HPDE6-E6E7 (cell line): ENCODE data around the gene CLEC19A.
"Not testable (repeated sequence)": the region's sequence is repeated elsewhere in the genome, so short reads cannot be mapped to it uniquely, and the experiment has no call there.

Source experiments
- DNase-seq: peaks from one replicate; pipeline ENCODE4 v3.0.0; 2011; ENCODE audit warnings: missing footprints; ENCODE audit errors: extremely low spot score

The CLEC19A gene

DNA sequence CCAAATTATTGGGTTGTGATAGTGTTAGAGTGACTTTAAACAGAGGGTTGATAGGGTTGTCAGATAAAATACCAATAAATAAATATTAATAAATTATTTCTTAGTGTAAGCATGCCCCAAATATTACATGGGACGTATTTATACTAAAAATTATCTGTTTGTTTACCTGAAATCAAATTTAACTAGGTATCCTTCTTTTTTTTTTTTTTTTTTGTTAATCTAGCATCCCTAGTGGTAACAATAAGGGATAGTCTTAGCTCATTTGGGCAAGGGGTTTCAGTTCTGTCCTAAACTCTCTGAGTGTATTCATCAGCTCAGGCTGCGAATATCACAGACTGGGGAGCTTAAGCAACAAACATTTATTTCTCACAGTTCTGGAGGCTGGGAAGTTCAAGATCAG is 1.3 kb downstream of the CLEC19A start:
- no peak for DNase-seq

DNA sequence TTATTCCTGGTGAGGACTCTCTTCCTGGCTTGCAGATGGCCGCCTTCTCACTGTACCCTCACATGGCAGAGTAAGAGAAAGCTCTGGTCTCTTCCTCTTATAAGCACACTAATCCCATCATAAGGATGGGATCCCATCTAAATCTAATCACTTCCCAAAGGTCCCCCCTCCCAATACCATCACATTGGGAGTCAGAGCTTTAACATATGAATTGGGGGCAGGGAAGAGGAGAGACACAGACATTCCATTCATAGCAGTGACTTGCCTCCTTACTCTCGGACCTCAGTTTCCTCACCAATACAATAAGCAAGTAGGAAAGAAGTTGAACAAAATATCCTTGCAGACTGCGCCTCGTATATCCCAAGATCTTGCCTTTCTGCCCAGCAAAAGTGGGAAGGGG is 1.7 kb downstream of the CLEC19A start:
- no peak for DNase-seq

DNA sequence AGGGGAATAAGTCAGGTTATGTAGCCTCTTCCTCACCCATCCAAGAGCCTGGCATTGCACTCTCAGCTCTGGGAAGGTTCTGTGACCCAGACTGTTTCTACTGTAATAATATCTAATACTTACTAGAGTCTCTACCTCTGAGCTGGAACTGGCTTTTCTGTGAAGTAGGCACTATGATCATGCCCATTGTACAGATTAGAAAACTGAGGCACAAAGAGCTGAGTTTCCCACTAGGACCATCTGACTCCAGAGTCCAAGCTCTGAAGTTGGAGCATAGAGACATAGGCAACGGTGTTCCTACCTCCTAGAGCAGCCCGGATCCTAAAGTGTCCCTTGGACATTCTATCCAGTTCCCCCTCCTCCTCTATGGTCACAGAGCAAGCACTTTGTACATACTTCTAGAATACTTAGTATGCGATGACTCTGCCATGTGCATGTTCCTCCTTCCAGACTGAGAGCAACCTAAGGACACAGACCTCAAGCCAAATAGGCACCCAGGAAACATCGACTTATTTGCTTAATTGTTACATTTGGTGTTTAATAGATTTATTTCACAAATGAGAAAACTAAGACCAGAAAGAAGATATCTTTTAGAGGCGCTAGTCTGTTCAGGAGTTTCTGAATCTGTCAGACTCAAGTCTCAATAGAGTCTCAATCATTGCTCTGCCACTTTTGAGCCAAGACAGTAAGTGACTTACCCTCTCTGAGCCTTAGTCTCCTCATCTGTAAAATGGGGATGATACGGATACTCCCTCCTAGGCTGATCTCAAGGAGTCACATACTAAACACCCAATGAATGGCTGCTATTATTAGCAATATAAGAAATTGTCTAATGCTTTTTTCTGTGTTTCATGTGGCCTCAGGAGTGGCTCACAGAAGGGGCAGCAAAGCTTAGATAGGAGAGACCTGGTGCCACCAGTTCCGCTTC is 3.6 kb downstream of the CLEC19A start:
- no peak for DNase-seq

DNA sequence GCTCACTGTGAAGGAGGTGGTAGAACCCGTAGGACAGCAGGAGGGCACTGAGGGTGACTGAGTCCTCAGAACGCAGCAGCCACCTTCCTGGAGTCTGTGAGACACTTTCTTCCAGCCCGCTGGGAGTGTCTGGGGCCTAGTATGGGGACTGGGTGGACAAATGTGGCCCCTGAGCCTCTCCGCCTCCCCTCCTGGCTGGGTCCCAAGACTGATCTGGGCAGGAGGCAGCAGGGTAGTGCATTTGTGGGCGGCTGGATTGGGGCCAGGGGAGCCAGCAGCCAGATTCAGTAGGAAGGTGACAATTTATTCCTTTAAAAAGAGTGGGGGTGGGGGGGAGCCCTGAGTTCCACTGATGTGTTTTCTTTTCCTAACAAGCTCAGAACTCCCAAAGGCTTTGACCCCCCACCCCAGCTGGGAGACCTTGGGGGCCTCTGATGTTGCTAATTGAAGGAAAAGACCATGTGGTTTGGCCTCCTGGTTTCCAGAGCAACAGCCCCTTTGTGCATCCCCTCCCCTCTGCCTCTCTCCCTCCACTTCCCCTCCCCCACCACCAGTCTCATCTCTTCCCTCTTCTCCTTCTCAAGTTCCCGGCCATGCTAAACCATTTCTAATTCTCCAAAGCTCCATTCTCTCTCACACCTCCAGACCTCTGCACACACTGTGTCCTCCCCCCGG is 4.4 kb downstream of the CLEC19A start:
- no peak for DNase-seq

GRCh38 chr16:19290860-19291259 is 5.3 kb downstream of the CLEC19A start:
- no peak for DNase-seq

DNA sequence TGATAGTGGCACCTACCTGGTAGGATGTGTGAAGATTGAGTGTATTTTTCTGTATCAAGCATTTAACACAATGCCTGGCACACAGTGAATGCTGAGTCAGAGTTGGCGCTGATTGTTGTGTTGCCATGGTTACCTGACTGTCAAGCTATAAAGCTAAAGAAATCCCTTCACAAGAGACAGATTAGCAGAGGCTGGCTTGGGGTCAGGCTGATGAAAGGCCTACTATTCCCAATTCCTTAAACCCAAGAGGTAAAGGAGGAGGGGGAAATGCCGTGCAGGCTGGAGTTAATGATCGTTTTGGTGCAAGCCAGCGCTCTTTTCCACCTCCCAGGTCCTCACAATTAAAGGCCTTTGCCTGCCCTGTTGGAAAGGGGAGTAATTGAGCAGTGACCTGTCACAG is 5.9 kb downstream of the CLEC19A start:
- DNase-seq = no peak

DNA sequence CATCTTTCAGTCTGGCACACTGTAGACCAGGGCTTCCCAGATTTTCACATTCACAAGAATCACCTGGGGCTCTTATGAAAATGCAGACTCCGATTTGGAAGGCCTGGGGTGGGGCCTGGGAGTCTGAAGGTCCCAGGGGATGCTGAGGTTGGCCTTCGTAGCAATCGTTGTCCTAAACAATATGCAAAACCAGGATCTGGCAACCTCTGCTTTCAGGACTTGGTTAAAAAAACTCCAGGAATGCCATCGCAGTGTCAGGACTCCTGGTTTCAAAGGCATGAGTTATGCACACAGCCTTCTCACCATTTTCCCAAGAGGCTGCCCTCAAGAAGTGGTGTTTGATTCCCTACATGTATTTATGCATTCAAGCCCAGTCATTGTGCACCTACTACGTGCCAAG is 6.7 kb downstream of the CLEC19A start:
- no peak for DNase-seq

- no peak for DNase-seq
Measured at GRCh38 chr16:19294156-19294649, 8.7 kb downstream of the CLEC19A start.

- DNase-seq = no peak
Measured at GRCh38 chr16:19295393-19295792, 9.9 kb downstream of the CLEC19A start.

DNA sequence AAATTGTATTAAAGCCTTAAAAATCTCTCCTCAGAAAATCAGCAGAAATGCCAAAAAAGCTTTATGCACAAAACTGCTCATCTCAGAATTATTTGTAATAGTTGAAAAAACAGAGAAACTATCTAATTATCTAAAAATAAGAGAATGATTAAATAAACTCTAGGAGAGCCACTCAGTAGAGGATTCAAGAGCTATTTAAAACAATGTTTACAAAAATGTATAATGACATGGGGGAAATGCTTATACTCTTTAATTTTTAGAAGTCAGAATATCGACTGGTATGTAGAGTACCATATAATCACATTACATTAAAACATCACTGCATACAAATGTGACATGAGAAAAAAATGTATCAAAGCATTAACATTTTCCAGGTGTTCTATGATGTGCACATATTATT is 11.9 kb downstream of the CLEC19A start:
- no peak for DNase-seq

DNA sequence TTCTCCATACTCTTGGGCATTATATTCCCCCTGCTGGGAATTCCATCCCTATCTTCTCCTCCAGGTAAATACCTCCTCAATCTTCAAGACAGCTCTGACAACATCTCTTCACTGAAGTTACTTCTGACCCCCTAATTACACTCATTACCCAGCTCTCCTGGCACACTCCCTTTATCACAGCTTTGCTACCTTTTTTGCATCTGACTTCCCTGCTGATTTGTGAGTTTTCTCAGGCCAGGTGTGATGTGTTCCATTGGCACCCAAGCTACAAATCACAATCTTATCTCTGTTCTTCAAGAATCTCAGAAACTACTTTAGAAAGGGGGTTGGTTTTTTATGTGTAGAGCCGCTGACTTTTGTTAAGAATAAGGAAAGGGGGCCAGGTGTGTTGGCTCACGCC is 14.0 kb downstream of the CLEC19A start:
- DNase-seq = no peak

DNA sequence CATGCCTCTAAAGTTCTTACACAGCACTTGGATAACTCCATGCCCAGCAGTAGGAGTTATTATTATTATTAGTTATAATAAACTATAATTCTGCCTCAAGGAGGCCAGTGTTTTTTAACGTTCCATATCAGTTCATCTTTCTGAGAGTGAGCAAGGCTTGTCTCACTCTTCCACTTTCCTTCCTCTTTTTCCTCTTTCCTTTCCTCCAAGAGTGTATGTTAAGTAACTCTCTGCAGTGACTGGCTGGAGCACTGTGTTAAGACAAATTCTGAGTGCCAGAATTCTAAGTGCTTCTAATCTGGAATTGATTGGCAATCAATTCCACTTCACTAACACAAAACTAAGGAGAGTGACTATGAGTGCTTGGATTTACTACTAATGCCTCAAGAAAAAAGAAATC is 16.4 kb downstream of the CLEC19A start:
- DNase-seq = no peak

GRCh38 chr16:19304750-19305149 is 19.2 kb downstream of the CLEC19A start:
- no peak for DNase-seq

DNA sequence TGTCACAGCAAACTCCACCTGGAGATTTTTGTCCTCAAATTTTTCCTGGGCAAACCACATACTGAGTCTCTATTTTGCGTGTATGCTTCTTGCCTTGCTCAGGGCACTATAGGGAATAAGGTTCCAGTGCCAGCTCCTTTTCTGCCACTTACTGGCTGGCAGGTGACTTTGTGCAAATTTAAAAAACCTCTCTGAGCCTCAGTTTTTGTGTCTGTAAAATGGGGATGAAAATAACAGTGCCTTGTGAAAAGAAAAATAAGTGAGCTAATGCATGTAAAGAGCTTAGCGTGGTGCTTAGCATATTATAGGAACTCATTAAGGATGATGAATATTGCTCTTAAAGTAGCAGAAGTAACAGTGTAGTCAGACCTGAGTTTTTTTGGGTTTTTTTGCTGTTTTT is 19.9 kb downstream of the CLEC19A start:
- no peak for DNase-seq

- no peak for DNase-seq
Measured at GRCh38 chr16:19307587-19308241, 22.2 kb downstream of the CLEC19A start.

DNA sequence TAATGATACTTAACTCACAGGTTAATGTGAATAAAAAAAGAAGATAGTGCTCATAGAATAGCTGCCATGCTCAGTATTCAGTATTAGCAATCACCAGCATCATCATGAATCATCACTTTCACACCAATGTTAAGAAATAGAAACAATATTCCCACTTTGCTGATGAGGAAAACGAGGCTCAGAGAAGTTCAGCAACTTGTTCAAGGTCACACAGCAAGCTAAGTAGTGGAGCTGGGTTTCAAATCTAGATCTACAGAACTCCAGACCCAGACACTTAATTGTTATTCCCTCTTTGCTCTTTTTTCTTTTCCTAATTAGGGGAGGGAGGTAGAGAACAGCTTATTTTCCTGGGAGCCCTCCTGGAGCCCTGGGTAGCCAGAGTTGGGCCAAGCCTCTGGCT is 22.9 kb downstream of the CLEC19A start:
- no peak for DNase-seq

- DNase-seq = no peak
Measured at GRCh38 chr16:19309178-19309577, 23.6 kb downstream of the CLEC19A start.

DNA sequence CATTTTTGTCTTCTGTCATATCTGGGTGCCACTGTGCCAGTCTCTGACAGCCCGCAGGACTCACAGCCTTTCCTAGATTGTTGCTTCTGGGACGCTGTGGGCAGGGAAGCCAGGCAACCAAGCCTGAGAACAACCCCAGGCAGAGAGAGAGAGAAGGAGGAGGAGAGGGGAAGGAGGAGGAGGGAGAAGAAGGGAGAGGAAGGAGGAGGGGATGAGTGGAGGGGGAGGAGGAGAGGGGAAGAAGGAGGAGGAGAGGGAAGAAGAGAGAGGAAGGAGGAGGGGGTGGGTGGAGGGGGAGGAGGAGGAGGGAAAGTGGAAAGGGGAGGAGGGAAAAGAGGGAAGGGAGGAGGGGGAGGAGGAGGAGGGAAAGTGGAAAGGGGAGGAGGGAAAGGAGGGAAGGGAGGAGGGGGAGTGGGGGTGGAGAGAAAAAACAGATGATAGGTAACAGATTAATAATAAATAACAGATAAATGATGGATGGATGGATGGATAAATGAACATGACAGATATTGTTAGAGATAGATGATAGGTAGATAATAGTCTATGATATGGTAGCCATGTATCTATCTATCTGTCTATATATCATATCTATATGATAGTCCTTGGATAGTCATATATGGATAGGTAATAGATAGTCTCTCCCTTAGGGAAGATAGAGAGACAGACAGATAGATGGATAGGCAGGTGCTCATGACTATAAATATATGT is 29.3 kb downstream of the CLEC19A start:
- no peak for DNase-seq

GRCh38 chr16:19315889-19316433 is 30.4 kb downstream of the CLEC19A start:
- DNase-seq = no peak

DNA sequence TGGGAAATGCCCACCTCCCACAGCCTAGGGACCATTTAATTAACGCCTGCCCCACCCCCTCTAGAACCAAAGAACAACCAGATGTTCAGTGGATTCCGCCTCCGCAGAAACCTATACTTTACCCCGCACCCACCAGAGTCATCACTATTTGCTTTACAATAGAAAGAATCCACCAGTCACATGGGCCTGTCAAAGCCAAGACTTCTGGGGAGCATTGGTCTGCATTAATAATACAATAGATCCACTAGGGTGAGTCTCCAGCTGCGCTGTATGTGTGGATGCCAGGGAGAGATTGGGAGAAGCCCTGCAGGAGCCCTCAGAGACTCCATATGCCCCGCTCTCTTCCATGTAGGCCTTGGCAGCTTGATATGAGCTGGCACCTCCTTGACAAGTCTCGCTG is 31.3 kb downstream of the CLEC19A start:
- no peak for DNase-seq

DNA sequence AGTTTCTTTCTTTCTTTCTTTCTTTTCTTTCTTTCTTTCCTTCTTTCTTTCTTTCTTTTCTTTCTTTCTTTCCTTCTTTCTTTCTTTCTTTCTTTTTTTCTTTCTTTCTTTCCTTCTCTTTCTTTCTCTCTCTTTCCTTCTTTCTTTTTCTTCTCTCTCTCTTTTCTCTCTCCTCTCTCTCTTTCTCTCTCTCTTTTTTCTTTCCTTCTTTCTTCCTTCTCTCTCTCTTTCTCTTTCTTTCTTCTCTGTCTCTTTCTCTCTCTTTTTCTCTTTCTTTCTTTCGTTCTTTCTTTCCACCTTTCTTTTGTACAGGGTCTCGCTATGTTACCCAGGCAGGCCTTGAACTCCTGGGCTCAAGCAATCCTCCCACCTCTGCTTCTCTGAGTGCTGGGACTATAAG is 35.7 kb downstream of the CLEC19A start:
- not testable (repeated sequence) for DNase-seq

DNA sequence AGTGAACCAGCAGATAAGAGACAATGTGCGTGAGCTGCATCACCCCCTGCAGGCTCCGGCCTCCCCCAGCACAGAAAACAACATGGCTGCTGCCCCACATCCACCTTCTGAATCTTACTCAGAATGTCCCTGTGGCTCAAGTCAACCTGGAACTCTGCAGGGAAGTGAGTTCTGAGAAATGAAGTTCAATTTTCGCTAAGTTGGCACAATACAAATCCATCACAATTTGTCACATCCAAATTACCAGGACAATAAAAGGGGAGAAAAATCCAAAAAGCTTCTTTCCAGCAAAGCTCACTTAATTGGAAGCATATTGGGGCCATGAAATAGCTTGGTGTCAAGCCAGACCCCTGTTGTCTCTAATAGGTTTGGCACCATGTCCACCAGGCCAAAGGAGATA is 38.1 kb downstream of the CLEC19A start:
- no peak for DNase-seq
